ENCODE measurements around the gene CEACAM19.

The CEACAM19 gene

GRCh38 chr19:44723299-44723951, 52.1 kb downstream of the CEACAM19 start:
- DNase-seq (ENCODE audit: low spot score): no peak

- peak; percentile 73 for DNase-seq (ENCODE audit: low spot score)
Measured at GRCh38 chr19:44723952-44724319, 52.7 kb downstream of the CEACAM19 start.

GRCh38 chr19:44725251-44725650, 54.0 kb downstream of the CEACAM19 start:
- no peak for DNase-seq (ENCODE audit: low spot score)

- no peak for DNase-seq (ENCODE audit: low spot score)
Measured at GRCh38 chr19:44725684-44726083, 54.4 kb downstream of the CEACAM19 start.

GRCh38 chr19:44726465-44726864, 55.2 kb downstream of the CEACAM19 start:
- DNase-seq (ENCODE audit: low spot score): no peak

GRCh38 chr19:44728178-44728577, 56.9 kb downstream of the CEACAM19 start:
- DNase-seq (ENCODE audit: low spot score): no peak

GRCh38 chr19:44729516-44730033, 58.3 kb downstream of the CEACAM19 start:
- no peak for DNase-seq (ENCODE audit: low spot score)

- no peak for DNase-seq (ENCODE audit: low spot score)
Measured at GRCh38 chr19:44731081-44731480, 59.8 kb downstream of the CEACAM19 start.

GRCh38 chr19:44731622-44732021, 60.3 kb downstream of the CEACAM19 start:
- DNase-seq (ENCODE audit: low spot score): no peak

- DNase-seq (ENCODE audit: low spot score): no peak
Measured at GRCh38 chr19:44732235-44733014, 61.1 kb downstream of the CEACAM19 start.
